ENCODE results near the gene RNF43. TPM values are rescaled to one million over a fixed set of nuclear protein-coding genes. Genes with fewer than 3 reads are reported as not detected.
"Not testable (repeated sequence)": the region's sequence is repeated elsewhere in the genome, so short reads cannot be mapped to it uniquely, and the experiment has no call there.

Gene RNF43
- total RNA-seq, 1 donor from 2014 or later: 1.7 TPM

- DNase-seq (ENCODE audit: low read depth): no peak
- TF ChIP-seq, protein P1, sequence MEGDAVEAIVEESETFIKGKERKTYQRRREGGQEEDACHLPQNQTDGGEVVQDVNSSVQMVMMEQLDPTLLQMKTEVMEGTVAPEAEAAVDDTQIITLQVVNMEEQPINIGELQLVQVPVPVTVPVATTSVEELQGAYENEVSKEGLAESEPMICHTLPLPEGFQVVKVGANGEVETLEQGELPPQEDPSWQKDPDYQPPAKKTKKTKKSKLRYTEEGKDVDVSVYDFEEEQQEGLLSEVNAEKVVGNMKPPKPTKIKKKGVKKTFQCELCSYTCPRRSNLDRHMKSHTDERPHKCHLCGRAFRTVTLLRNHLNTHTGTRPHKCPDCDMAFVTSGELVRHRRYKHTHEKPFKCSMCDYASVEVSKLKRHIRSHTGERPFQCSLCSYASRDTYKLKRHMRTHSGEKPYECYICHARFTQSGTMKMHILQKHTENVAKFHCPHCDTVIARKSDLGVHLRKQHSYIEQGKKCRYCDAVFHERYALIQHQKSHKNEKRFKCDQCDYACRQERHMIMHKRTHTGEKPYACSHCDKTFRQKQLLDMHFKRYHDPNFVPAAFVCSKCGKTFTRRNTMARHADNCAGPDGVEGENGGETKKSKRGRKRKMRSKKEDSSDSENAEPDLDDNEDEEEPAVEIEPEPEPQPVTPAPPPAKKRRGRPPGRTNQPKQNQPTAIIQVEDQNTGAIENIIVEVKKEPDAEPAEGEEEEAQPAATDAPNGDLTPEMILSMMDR (conservative IDR thresholded peaks at IDR 0.05; ENCODE audit: low read depth, low read length): no peak
- no peak overlapping the region for H3K4me3 ChIP-seq (ENCODE audit: low read depth, low read length)
These were observed 17.4 kb downstream of the RNF43 start for GRCh38 chr17:58399974-58400373.

- H3K4me3 ChIP-seq (ENCODE audit: low read depth, low read length): no peak overlapping the region
- TF ChIP-seq, protein P1 (conservative IDR thresholded peaks at IDR 0.05; ENCODE audit: low read depth, low read length): no peak
These were observed 18.6 kb downstream of the RNF43 start for GRCh38 chr17:58398574-58399266.

DNA sequence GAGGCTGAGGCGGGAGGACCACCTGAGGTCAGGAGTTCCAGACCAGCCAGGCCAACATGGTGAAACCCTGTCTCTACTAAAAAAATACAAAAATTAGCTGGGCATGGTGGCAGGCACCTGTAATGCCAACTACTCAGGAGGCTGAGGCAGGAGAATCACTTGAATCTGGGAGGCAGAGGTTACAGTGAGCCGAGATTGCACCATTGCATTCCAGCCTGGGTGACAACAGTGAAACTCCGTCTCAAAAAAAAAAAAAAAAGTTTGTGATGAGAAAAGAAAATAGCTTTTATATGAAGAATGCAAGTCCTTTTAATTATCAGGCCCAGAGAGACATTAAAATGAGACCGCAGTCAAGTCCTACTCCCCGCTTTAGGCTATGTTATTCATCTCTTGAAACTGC is 19.9 kb downstream of the RNF43 start:
- not testable (repeated sequence) for DNase-seq (ENCODE audit: low read depth); H3K4me3 ChIP-seq (ENCODE audit: low read depth, low read length)

More at GRCh38 chr17:58398574-58399266, 18.6 kb downstream of the RNF43 start:
- DNase-seq (ENCODE audit: low read depth): no peak

DNA sequence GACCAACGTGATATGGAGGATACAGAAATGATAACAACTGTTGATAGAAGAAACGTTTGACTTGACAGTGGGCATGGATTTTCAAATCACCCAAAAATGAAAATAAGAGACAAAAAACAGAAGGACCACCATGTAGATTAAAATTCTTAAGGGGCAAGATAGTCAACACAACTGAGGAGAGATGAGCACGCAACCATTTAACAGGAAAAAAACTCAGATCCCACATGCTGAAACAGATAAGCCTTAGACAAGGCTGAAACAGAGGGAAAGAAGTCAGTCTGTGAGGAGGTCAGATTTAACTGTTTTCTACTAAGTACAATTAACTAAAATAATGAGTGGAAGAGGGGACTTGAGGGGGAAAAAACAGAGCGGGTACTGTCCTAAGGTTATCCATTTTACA is 21.2 kb downstream of the RNF43 start:
- H3K4me3 ChIP-seq (ENCODE audit: low read depth, low read length): no peak overlapping the region
- TF ChIP-seq, protein P1 (conservative IDR thresholded peaks at IDR 0.05; ENCODE audit: low read depth, low read length): no peak
- no peak for DNase-seq (ENCODE audit: low read depth)

- no peak overlapping the region for H3K4me3 ChIP-seq (ENCODE audit: low read depth, low read length)
- DNase-seq (ENCODE audit: low read depth): no peak
- TF ChIP-seq, protein P1 (conservative IDR thresholded peaks at IDR 0.05; ENCODE audit: low read depth, low read length): no peak
These were observed 22.7 kb downstream of the RNF43 start for GRCh38 chr17:58394534-58395223.

- TF ChIP-seq, protein P1 (conservative IDR thresholded peaks at IDR 0.05; ENCODE audit: low read depth, low read length): no peak
- H3K4me3 ChIP-seq (ENCODE audit: low read depth, low read length): peak overlapping the region; percentile 21
- peak; percentile 82 for DNase-seq (ENCODE audit: low read depth)
These were observed 25.9 kb downstream of the RNF43 start for GRCh38 chr17:58391302-58391984.

DNA sequence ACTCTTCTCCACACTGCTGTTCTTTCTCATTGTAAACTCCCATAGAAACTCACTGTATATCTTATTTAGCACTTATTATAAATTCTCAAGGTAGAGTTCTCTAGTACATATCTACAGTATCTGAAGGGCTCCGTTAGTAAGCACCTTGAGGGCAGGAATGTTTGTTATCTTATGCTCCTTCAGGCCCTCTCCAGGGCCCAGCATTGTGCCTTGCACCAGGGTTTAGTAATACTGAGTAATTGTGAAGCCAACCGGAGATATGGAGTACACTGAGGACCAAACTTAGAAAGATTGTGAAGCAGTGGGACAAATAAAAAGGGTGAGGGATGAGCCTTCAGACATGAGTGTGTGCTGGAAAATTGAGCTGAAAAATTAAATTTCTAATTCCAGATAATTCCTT is 26.4 kb downstream of the RNF43 start:
- no peak for DNase-seq (ENCODE audit: low read depth)
- no peak overlapping the region for H3K4me3 ChIP-seq (ENCODE audit: low read depth, low read length)
- TF ChIP-seq, protein P1 (conservative IDR thresholded peaks at IDR 0.05; ENCODE audit: low read depth, low read length): no peak

Data from epithelial cell of proximal tubule (primary cell).